ENCODE data around the gene MAP2K6.

MAP2K6 gene

GRCh38 chr17:69574257-69575197, 160.0 kb downstream of the MAP2K6 start:
- DNase-seq (ENCODE audit: low read depth in 2 of 2, low spot score in 1 of 2): no peak

GRCh38 chr17:69575346-69575761, 160.9 kb downstream of the MAP2K6 start:
- no peak for DNase-seq (ENCODE audit: low read depth in 2 of 2, low spot score in 1 of 2)

- no peak for DNase-seq (ENCODE audit: low read depth in 2 of 2, low spot score in 1 of 2)
These were observed 162.6 kb downstream of the MAP2K6 start for GRCh38 chr17:69577098-69577497.

GRCh38 chr17:69578385-69578936, 164.0 kb downstream of the MAP2K6 start:
- DNase-seq (ENCODE audit: low read depth in 2 of 2, low spot score in 1 of 2): no peak

GRCh38 chr17:69579961-69580677, 165.6 kb downstream of the MAP2K6 start:
- no peak for DNase-seq (ENCODE audit: low read depth in 2 of 2, low spot score in 1 of 2)

- no peak for DNase-seq (ENCODE audit: low read depth in 2 of 2, low spot score in 1 of 2)
These were observed 166.8 kb downstream of the MAP2K6 start for GRCh38 chr17:69581061-69581961.

GRCh38 chr17:69588316-69588715, 173.8 kb downstream of the MAP2K6 start:
- no peak for DNase-seq (ENCODE audit: low read depth in 2 of 2, low spot score in 1 of 2)

- DNase-seq (ENCODE audit: low read depth in 2 of 2, low spot score in 1 of 2): no peak
These were observed 174.3 kb downstream of the MAP2K6 start for GRCh38 chr17:69588827-69589239.

- DNase-seq (ENCODE audit: low read depth in 2 of 2, low spot score in 1 of 2): no peak
These were observed 176.2 kb downstream of the MAP2K6 start for GRCh38 chr17:69590671-69591070.

GRCh38 chr17:69592692-69593350, 178.3 kb downstream of the MAP2K6 start:
- DNase-seq (ENCODE audit: low read depth in 2 of 2, low spot score in 1 of 2): no peak

GRCh38 chr17:69593351-69593715, 178.8 kb downstream of the MAP2K6 start:
- no peak for DNase-seq (ENCODE audit: low read depth in 2 of 2, low spot score in 1 of 2)

- DNase-seq (ENCODE audit: low read depth in 2 of 2, low spot score in 1 of 2): no peak
These were observed 179.2 kb downstream of the MAP2K6 start for GRCh38 chr17:69593716-69594115.

GRCh38 chr17:69594641-69595040, 180.1 kb downstream of the MAP2K6 start:
- DNase-seq (ENCODE audit: low read depth in 2 of 2, low spot score in 1 of 2): no peak

- no peak for DNase-seq (ENCODE audit: low read depth in 2 of 2, low spot score in 1 of 2)
These were observed 181.6 kb downstream of the MAP2K6 start for GRCh38 chr17:69596141-69596540.

- DNase-seq (ENCODE audit: low read depth in 2 of 2, low spot score in 1 of 2): no peak
These were observed 183.6 kb downstream of the MAP2K6 start for GRCh38 chr17:69597898-69598692.

GRCh38 chr17:69602972-69603371, 188.5 kb downstream of the MAP2K6 start:
- DNase-seq (ENCODE audit: low read depth in 2 of 2, low spot score in 1 of 2): no peak
